Measurements from ENCODE around the gene PFDN2. TPM values are rescaled to one million over a fixed set of nuclear protein-coding genes. Genes with fewer than 3 reads are reported as not detected.

Gene PFDN2
- total and polyA plus RNA-seq, 11 donors: 38.3 to 234 (median 49.8) TPM

DNA sequence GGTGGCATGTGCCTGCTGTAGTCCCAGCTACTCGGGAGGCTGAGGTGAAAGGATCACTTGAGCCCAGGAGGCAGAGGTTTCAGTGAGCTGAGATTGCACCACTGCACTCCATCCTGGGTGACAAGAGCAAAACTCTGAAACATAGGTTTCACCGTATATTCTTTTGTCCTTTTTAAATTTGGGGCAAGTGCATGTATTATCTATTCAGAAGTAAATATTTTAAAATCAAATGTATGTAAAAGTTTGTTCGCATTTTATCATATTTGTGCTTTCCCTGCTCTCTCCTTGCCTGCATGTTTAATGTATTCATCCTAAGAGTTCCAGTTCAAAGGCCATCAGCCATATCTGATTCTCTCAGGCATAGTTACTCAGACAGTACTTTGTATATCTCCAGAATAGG is 28.0 kb upstream of the PFDN2 start:
- no peak overlapping the region for H3K27ac ChIP-seq
- TF ChIP-seq CTCF (IDR thresholded peaks at IDR 0.05): no peak
- TF ChIP-seq POLR2A (IDR thresholded peaks at IDR 0.05): no peak
- 75 to 83% (median 80%) methylated on average over 3 of the region's 3 CpGs for WGBS, 4 donors
- no peaks in the 10 kb centered on the region for H3K27me3 ChIP-seq
- H3K4me1 ChIP-seq: no peaks in the 10 kb centered on the region
- DNase-seq: no peak
- no peaks in the 10 kb centered on the region for H3K36me3 ChIP-seq
- intact Hi-C loops (cut with DNase I): loop anchor here in 1 of 10 donors (10.0 kb wide), 1 partner anchor 471 kb away; no protein-coding TSS in a partner anchor
- H3K9me3 ChIP-seq: no peaks in the 10 kb centered on the region
- H3K4me3 ChIP-seq: no peak overlapping the region
- ATAC-seq: no peak

DNA sequence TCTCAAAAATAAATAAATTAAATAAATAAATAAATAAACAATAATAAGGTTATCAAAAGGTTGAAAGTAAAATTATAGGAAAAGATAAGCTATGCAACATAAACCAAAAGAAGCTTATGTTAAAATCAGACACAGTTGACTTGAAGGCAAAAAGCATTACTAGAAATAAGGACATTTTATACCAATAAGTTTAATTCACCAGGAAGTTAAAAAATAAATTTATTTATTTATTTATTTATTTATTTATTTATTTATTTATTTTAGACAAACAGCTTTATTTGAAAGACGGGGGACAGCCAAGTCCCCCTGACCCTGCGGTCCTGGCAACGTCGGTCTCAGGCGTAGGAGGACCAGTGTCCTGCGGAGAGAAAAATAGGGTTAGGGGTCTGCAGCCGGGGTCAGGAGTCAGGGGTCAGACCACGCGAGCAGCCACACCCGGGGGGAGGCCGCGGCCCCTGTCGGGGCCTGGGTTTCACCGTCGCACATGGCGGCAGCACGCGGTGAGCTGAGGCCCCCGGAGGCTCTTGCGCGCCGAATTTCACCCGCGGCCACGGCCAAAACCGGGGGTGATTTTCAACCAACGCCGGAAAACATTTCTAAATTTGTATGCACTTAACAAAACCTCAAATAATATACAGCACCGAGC is 23.0 kb upstream of the PFDN2 start:
- H3K27ac ChIP-seq: no peak overlapping the region
- intact Hi-C loops (cut with DNase I): loop anchor here in 1 of 10 donors (10.0 kb wide), 1 partner anchor 466 kb away; no protein-coding TSS in a partner anchor
- no peak for TF ChIP-seq POLR2A (IDR thresholded peaks at IDR 0.05)
- no peak for TF ChIP-seq CTCF (IDR thresholded peaks at IDR 0.05)
- no peaks in the 10 kb centered on the region for H3K36me3 ChIP-seq
- WGBS, 4 donors: 94 to 96% (median 95%) methylated on average over 29 of the region's 29 CpGs
- ATAC-seq (no peak), DNase-seq (no peak)
- H3K27me3 ChIP-seq: no peaks in the 10 kb centered on the region
- H3K4me1 ChIP-seq: peaks cover 0 to 31% (median 0%) of the 10 kb centered on the region in 12 donors
- no peak overlapping the region for H3K4me3 ChIP-seq
- H3K9me3 ChIP-seq: no peaks in the 10 kb centered on the region

GRCh38 chr1:161139766-161140165 is 21.9 kb upstream of the PFDN2 start:
- Histone ChIP-seq H3K36me3 (no peaks in the 10 kb centered on the region), H3K9me3 (no peaks in the 10 kb centered on the region), H3K4me3 (no peak overlapping the region), H3K4me1 (peaks cover 0 to 33% (median 0%) of the 10 kb centered on the region in 12 donors), H3K27me3 (no peaks in the 10 kb centered on the region), H3K27ac (no peak overlapping the region)
- TF ChIP-seq POLR2A (IDR thresholded peaks at IDR 0.05) (no peak), CTCF (IDR thresholded peaks at IDR 0.05) (peak in 11 of 12 donors; percentile 20 to 65 (median 52))
- ATAC-seq (peak in 1 of 4 donors; percentile 49), DNase-seq (peak in 1 of 5 donors; percentile 39)
- intact Hi-C loops (cut with DNase I): loop anchor here in 7 of 10 donors (5.0 to 10.0 kb wide), 4 partner anchors 95 to 465 kb away; partner anchors contain the start of gene USF1 (in 3 of the 7)
- 37 to 50% (median 43%) methylated on average over 1 of the region's 1 CpG for WGBS, 4 donors

DNA sequence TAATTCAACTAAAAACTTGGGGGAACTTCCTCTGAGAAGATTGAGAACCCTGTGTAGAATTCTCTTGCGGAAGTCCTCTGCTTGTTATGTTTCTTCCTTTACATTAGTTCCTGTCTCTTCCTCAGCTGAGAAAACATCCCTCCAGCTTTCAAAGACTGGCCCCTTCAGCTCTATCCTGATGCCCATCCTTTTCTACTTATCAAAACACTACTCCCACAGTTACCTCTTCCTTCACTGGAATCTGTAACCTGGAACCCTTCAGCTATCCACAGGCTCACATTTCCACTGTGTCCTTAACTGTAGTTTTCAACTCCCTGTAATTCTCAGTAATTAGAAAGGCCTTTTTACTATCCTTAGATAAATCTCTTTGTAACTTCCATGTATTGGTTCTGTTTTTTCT is 20.6 kb upstream of the PFDN2 start:
- Histone ChIP-seq H3K36me3 (no peaks in the 10 kb centered on the region), H3K27ac (peak overlapping the region in 5 of 12 donors; percentile 12 to 51 (median 30)), H3K9me3 (no peaks in the 10 kb centered on the region), H3K4me1 (peaks cover 5 to 47% (median 11%) of the 10 kb centered on the region in 12 donors), H3K27me3 (no peaks in the 10 kb centered on the region), H3K4me3 (no peak overlapping the region)
- WGBS, 4 donors: 69 to 88% (median 70%) methylated on average over 1 of the region's 1 CpG
- ATAC-seq: no peak
- TF ChIP-seq CTCF (IDR thresholded peaks at IDR 0.05) (no peak), POLR2A (IDR thresholded peaks at IDR 0.05) (no peak)
- no peak for DNase-seq
- intact Hi-C loops (cut with DNase I): loop anchor here in 7 of 10 donors (5.0 to 10.0 kb wide), 3 partner anchors 94 to 144 kb away; partner anchors contain the start of gene USF1 (in 3 of the 7)

All from heart left ventricle (tissue), 16 donors.